Activated CD4-positive, CD25-positive, alpha-beta regulatory T cell treated with anti-CD3 and anti-CD28 coated beads, Interleukin-2, amount 50 U/mL, for 16 hours (primary cell): ENCODE results near the gene GORASP2.

Experiments
- DNase-seq: peaks from one replicate; pipeline ENCODE4 v3.0.0-alpha.2; 2020; ENCODE audit warnings: low read depth, low spot score

Gene GORASP2

GRCh38 chr2:170999654-171000053 lies 70.6 kb downstream of the GORASP2 start:
- no peak for DNase-seq

DNA sequence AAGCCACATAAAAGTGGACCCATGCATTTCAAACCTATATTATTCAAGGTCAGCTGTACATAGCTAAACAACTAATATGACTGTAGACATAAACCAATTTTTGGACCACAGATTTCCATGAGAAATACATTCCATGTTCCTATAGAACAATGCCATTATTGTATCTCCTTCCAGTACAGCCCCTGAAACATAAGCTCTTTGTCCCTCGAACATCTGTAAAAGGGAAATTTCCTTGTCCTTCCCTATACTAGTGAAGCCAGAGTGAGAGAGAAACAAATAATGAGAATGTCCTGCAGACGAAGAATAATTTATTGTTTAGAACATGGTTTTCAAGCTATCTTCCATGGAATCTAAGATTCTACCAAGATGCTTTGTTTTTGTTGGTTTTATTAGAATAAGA lies 75.3 kb downstream of the GORASP2 start:
- no peak for DNase-seq

GRCh38 chr2:171004833-171005232 lies 75.8 kb downstream of the GORASP2 start:
- no peak for DNase-seq

- DNase-seq, result no peak
Observed at GRCh38 chr2:171008550-171009205, 79.6 kb downstream of the GORASP2 start.

DNA sequence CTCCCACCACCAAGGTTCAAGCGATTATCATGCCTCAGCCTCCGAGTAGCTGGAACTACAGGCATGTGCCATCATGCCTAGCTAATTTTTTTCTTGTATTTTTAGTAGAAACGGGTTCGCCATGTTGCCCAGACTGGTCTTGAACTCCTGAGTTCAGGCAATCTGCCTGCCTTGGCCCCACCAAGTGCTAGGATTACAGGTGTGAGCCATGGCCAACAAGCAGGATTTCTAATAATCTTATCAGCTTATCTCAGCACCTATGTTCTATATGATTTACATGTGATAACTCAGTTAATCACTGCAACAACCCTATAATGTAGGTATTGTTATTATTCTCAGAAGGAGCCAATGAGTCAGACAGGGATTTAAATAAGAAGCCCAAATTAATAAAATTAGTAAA lies 80.3 kb downstream of the GORASP2 start:
- DNase-seq, result no peak

DNA sequence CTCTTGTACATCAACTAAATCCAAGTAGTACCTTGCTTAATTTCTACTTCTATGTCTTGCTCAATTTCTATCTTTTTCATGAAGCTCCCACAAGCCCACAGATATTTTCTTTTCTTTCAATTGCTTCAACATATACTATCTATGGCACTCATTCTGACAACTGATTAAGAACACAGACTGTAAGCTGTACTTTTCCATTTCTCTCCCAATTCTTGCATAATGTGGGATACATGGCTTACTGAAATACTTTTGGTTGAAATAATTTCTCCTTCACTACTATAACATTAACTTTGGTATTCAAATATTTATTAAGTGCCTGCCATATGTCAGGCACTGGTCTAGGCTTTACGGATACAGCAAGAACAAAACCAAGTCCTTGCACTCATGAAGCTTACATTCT lies 84.8 kb downstream of the GORASP2 start:
- DNase-seq, result no peak

- no peak for DNase-seq
Observed at GRCh38 chr2:171016125-171016524, 87.1 kb downstream of the GORASP2 start.
